Measurements from ENCODE around the gene SEC24D.

- TF ChIP-seq CTCF (IDR thresholded peaks at IDR 0.05; ENCODE audit: insufficient read depth, low read length, poor library complexity, severe bottlenecking) (no peak), EZH2phosphoT487 (conservative IDR thresholded peaks at IDR 0.05; ENCODE audit: low read length) (no peak)
Observed at GRCh38 chr4:118723369-118723768, 112.6 kb downstream of the SEC24D start.

Data from SU-DHL-6 (cell line).